HFF-Myc (cell line): Measurements from ENCODE around the gene PPM1A.

Source experiments
- DNase-seq: peaks from one replicate; pipeline ENCODE4 v3.0.0-alpha.2; 2011; ENCODE audit warnings: low read depth; ENCODE audit errors: extremely low read depth
- H3K4me3 ChIP-seq: replicated peaks from 2 replicates; pipeline ENCODE4 v1.5.1; 2011; ENCODE audit warnings: low read depth, mild to moderate bottlenecking, control low read depth, low read length
- CTCF ChIP-seq: IDR thresholded peaks from 2 replicates; pipeline ENCODE4 v1.5.1; 2012; ENCODE audit warnings: mild to moderate bottlenecking, low read depth, low read length, control low read depth; ENCODE audit errors: missing control alignments

PPM1A gene

GRCh38 chr14:60294411-60295069 is 45.5 kb downstream of the PPM1A start:
- no peak overlapping the region for H3K4me3 ChIP-seq
- DNase-seq, result no peak
- no peak for TF ChIP-seq CTCF

- no peak for DNase-seq
- no peak for TF ChIP-seq CTCF
- H3K4me3 ChIP-seq, result no peak overlapping the region
These were observed 51.0 kb downstream of the PPM1A start for GRCh38 chr14:60300019-60300418.

- TF ChIP-seq CTCF, result no peak
- no peak for DNase-seq
These were observed 52.7 kb downstream of the PPM1A start for GRCh38 chr14:60301685-60302084.

DNA sequence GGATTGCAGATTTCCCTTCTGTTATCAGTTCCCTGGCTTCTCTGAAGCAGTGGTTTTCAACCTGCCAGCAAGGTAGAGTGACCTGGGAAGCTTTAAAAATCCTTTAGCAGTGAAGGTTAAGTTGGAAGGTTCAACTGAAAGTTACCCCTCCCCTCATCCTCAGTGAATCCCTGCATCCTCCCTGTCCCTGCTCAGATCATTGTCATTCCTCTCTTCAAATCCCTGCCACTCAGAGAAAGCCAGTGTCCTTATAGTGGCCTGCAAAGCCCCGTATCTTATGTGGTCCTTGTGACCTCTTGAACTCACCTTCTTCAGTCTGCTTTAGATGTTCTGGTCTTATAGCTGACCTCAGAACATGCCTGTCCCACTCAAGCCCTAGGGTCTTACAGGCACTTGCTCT is 53.6 kb downstream of the PPM1A start:
- no peak overlapping the region for H3K4me3 ChIP-seq
- DNase-seq, result no peak
- no peak for TF ChIP-seq CTCF

More at GRCh38 chr14:60301685-60302084, 52.7 kb downstream of the PPM1A start:
- no peak overlapping the region for H3K4me3 ChIP-seq

DNA sequence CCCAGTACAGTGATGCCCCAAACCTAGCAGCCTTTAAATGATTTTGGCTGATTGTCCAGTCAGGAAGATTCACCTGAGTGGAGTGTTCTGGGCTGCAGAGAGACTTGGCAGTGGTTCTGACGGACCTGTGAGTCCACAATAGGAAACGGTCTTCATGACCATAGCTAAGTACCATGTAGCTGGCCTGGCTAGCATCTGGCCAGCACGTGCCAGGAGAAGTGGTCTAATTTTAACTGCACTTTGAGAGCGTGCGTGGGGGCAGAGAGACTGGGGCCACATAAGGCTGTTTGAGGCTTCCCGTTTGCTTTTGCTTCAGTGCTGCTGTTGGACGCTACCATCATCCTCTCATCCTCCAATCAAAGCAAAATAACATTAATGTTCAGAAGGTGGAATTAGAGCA is 54.7 kb downstream of the PPM1A start:
- DNase-seq, result no peak
- no peak for TF ChIP-seq CTCF
- no peak overlapping the region for H3K4me3 ChIP-seq

DNA sequence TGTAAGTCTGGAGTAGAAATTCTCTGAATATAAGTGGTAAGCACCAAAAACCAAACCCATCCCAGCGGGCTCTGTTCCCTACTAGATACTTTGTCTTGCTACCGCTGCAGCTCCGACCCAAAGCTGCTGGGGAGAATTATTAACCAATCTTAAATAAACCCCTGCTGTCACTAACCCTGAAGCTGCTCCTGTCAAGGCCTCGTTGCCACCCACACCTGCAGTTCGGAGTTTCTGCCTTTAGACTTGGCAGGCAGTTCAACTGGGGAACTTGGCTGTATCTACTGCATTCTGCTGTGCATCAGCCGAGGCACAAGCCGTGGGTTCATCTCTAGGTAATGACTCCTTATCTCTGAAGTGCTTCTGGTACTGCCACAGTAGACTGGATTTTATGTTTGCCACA is 55.5 kb downstream of the PPM1A start:
- no peak overlapping the region for H3K4me3 ChIP-seq
- DNase-seq, result no peak
- no peak for TF ChIP-seq CTCF
